DOHH2 (cell line): ENCODE measurements around the gene CIT.

Source experiments
- H3F3A ChIP-seq: fragments of 200-600 bp; sonication (generic), shearing (Covaris generic); 2 replicates; pipeline ENCODE4 v1.6.0; 2016; ENCODE audit warnings: antibody characterized with exemption, mild to moderate bottlenecking; ENCODE audit not compliant: control insufficient read depth, insufficient read depth
- H3K27ac ChIP-seq: fragments of 200-600 bp; sonication (generic); 2 replicates; pipeline ENCODE4 v1.5.1; 2014; ENCODE audit warnings: low read depth, mild to moderate bottlenecking, low read length, moderate library complexity
- H3K27me3 ChIP-seq: fragments of 200-600 bp; sonication (generic); 2 replicates; pipeline ENCODE4 v1.6.1; 2014; ENCODE audit warnings: mild to moderate bottlenecking, low read length, mixed read lengths; ENCODE audit not compliant: control insufficient read depth
- H3K36me3 ChIP-seq: fragments of 200-600 bp; sonication (generic); 2 replicates; pipeline ENCODE4 v1.6.1; 2014; ENCODE audit warnings: mild to moderate bottlenecking, low read length, moderate library complexity, mixed read lengths; ENCODE audit not compliant: control insufficient read depth
- H3K4me1 ChIP-seq: fragments of 200-600 bp; sonication (generic); 2 replicates; pipeline ENCODE4 v1.6.1; 2014; ENCODE audit warnings: mild to moderate bottlenecking, low read length, mixed read lengths; ENCODE audit not compliant: control insufficient read depth
- H3K4me2 ChIP-seq: fragments of 200-600 bp; sonication (generic); 2 replicates; pipeline ENCODE4 v1.6.0; 2014; ENCODE audit warnings: mild to moderate bottlenecking, low read length, moderate library complexity
- H3K4me3 ChIP-seq: fragments of 200-600 bp; sonication (generic); 2 replicates; pipeline ENCODE4 v1.5.1; 2014; ENCODE audit warnings: mild to moderate bottlenecking, low read length, mixed read lengths
- H3K79me2 ChIP-seq: fragments of 200-600 bp; sonication (generic); 2 replicates; pipeline ENCODE4 v1.6.1; 2014; ENCODE audit warnings: mild to moderate bottlenecking, low read length, mixed read lengths; ENCODE audit not compliant: control insufficient read depth
- H3K9me2 ChIP-seq: fragments of 200-600 bp; sonication (generic); replicated peaks from 2 replicates; pipeline ENCODE4 v1.6.1; 2014; ENCODE audit warnings: mild to moderate bottlenecking, low read length, mixed read lengths; ENCODE audit not compliant: control insufficient read depth
- H3K9me3 ChIP-seq: fragments of 200-600 bp; sonication (generic); 2 replicates; pipeline ENCODE4 v1.6.1; 2014; ENCODE audit warnings: antibody characterized with exemption, low read length, mixed read lengths; ENCODE audit not compliant: control insufficient read depth, insufficient read depth
- H4K20me1 ChIP-seq: fragments of 200-600 bp; sonication (generic); 2 replicates; pipeline ENCODE4 v1.6.0; 2014; ENCODE audit warnings: low read depth, mild to moderate bottlenecking, antibody characterized with exemption, low read length, moderate library complexity; ENCODE audit not compliant: control insufficient read depth, insufficient read depth
- EZH2phosphoT487 ChIP-seq: fragments of 200-600 bp; sonication (generic); IDR thresholded peaks from 2 replicates; pipeline ENCODE4 v1.6.1; 2017; ENCODE audit warnings: borderline replicate concordance, mild to moderate bottlenecking, antibody characterized with exemption, low read length, moderate library complexity, mixed read lengths
- TF ChIP-seq, protein P1 (sequence below): fragments of 200-600 bp; sonication (generic); IDR thresholded peaks from one replicate; pipeline ENCODE4 v1.5.1; 2014; ENCODE audit warnings: antibody characterized with exemption, mild to moderate bottlenecking, low read depth, low read length; ENCODE audit not compliant: poor library complexity, severe bottlenecking

The CIT gene

DNA sequence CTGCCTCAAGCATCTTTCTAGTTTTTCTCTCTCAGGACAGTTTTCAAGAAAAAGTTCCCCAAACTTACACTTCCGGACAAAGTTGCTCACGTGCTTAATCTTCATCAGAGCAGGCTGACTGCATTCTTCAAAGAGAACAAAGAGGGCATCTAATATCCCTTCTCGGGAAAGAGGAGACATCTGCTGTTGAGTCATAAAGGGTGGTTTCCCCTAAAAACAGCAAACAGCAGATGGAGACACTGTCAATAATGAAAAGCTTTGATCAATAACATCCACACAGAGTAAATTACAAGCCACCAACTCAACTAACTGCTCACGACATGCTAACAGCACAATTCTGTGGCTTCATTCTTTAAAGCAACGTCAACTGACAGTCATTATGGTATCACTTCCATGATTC, 8.1 kb downstream of the CIT start:
- no peak overlapping the region for H3K27ac ChIP-seq
- H3K9me2 ChIP-seq: no peaks in the 10 kb centered on the region
- no peak overlapping the region for H3K4me2 ChIP-seq
- TF ChIP-seq EZH2phosphoT487: no peak
- TF ChIP-seq, protein P1, sequence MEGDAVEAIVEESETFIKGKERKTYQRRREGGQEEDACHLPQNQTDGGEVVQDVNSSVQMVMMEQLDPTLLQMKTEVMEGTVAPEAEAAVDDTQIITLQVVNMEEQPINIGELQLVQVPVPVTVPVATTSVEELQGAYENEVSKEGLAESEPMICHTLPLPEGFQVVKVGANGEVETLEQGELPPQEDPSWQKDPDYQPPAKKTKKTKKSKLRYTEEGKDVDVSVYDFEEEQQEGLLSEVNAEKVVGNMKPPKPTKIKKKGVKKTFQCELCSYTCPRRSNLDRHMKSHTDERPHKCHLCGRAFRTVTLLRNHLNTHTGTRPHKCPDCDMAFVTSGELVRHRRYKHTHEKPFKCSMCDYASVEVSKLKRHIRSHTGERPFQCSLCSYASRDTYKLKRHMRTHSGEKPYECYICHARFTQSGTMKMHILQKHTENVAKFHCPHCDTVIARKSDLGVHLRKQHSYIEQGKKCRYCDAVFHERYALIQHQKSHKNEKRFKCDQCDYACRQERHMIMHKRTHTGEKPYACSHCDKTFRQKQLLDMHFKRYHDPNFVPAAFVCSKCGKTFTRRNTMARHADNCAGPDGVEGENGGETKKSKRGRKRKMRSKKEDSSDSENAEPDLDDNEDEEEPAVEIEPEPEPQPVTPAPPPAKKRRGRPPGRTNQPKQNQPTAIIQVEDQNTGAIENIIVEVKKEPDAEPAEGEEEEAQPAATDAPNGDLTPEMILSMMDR: no peak
- H3K9me3 ChIP-seq: no peaks in the 10 kb centered on the region
- H3F3A ChIP-seq: peaks cover 2% of the 10 kb centered on the region; the same call in 1 of the 2 replicates
- H3K36me3 ChIP-seq: peaks cover 91% of the 10 kb centered on the region
- H3K4me1 ChIP-seq: no peaks in the 10 kb centered on the region
- H3K27me3 ChIP-seq: no peaks in the 10 kb centered on the region
- H3K79me2 ChIP-seq: peaks cover 8% of the 10 kb centered on the region
- no peaks in the 10 kb centered on the region for H4K20me1 ChIP-seq
- no peak overlapping the region for H3K4me3 ChIP-seq

GRCh38 chr12:119864591-119864990, 12.5 kb downstream of the CIT start:
- no peaks in the 10 kb centered on the region for H4K20me1 ChIP-seq
- H3K9me2 ChIP-seq: no peaks in the 10 kb centered on the region
- no peaks in the 10 kb centered on the region for H3K9me3 ChIP-seq
- peaks cover 77% of the 10 kb centered on the region for H3K36me3 ChIP-seq
- H3K4me1 ChIP-seq: no peaks in the 10 kb centered on the region
- no peak overlapping the region for H3K4me3 ChIP-seq
- peaks cover 17% of the 10 kb centered on the region for H3K79me2 ChIP-seq
- H3F3A ChIP-seq: 0 out of 2 replicates have a peak, but pooled peaks cover 2% of the 10 kb centered on the region
- H3K27me3 ChIP-seq: no peaks in the 10 kb centered on the region
- TF ChIP-seq, protein P1: no peak
- TF ChIP-seq EZH2phosphoT487: no peak
- no peak overlapping the region for H3K4me2 ChIP-seq
- no peak overlapping the region for H3K27ac ChIP-seq

DNA sequence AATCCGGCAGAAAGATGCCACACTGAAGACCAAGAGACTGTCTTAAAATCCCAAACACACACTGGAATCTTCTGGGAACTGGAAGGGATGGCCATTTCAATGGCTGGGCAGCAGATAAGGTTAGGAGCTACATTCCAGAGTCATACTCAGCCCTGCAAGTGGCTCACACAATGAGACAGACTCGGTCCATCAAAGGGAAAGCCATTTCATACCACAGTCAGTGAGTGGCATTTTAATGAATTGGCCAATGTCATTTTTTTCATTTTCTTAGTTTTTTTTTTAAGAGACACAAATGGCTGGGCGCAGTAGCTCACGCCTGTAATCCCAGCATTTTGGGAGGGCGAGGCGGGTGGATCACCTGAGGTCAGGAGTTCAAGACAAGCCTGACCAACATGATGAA, 17.9 kb downstream of the CIT start:
- TF ChIP-seq, protein P1: no peak
- TF ChIP-seq EZH2phosphoT487: no peak
- no peaks in the 10 kb centered on the region for H3F3A ChIP-seq
- H3K27ac ChIP-seq: no peak overlapping the region
- H3K27me3 ChIP-seq: no peaks in the 10 kb centered on the region
- no peaks in the 10 kb centered on the region for H3K9me3 ChIP-seq
- H3K4me1 ChIP-seq: no peaks in the 10 kb centered on the region
- H3K4me3 ChIP-seq: no peak overlapping the region
- H3K79me2 ChIP-seq: peaks cover 30% of the 10 kb centered on the region
- H3K4me2 ChIP-seq: no peak overlapping the region
- H3K9me2 ChIP-seq: no peaks in the 10 kb centered on the region
- H3K36me3 ChIP-seq: peaks cover 64% of the 10 kb centered on the region
- H4K20me1 ChIP-seq: 0 out of 2 replicates have a peak, but pooled peaks cover 2% of the 10 kb centered on the region
